HG03571 (cell line): ENCODE results near the gene ITPR1.

Source experiments
- ATAC-seq: cut with Tn5 transposase; IDR thresholded peaks from one replicate; pipeline ENCODE4 v1.9.1; 2021; ENCODE audit not compliant: unreplicated experiment

The ITPR1 gene

DNA sequence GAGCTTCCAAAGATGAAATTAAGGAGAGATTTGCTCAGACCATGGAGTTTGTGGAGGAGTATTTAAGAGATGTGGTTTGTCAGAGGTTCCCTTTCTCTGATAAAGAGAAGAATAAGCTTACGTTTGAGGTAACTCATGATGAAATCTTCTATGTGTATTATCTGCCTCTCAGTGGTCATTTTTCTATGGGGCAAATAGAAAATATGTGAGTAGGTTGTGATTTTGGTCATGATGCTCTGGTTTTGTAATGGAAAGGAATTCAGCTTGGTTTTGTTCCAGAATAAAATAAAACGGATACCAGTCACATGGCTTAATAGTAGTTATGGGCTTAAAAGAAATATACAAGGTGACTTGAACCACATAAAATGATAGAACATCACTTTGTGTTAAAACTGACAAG lies 181.1 kb downstream of the ITPR1 start:
- no peak for ATAC-seq

DNA sequence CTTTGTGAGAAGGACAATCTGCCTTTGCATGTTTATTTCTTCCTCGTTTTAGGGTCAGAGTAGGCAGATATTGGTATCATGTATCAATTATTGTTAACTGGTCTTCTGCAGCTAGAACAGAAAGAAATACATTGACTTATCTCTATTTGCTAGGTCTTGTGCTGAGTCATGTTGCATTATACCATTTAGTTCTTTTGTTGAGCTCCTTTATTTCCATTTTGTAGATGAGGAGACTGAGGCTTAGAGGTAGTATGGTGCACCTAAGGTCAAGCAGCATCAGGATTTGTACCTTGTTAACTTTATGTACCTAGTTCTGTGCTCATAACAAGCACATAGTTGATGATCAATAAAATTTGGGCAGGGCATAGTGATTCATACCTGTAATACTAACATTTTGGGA lies 182.6 kb downstream of the ITPR1 start:
- no peak for ATAC-seq

DNA sequence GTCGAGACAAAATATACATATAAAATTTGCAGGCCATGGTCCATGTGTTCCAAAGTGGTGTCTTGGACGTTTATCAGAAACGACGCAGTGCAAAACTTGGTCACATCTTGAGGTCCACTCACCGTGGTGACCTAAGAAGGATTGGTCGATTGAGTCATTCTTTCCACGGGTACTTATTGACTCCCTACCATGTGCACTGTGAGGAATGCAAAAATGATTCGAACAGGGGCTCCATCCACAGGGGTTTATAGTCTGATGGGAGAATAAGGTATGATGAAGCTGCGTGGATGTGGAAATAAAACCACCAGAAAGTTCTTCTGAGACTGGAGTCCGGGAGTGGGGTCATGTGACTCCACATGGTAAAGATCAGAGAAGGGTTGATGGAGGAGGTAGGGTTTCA lies 185.2 kb downstream of the ITPR1 start:
- ATAC-seq, result no peak

DNA sequence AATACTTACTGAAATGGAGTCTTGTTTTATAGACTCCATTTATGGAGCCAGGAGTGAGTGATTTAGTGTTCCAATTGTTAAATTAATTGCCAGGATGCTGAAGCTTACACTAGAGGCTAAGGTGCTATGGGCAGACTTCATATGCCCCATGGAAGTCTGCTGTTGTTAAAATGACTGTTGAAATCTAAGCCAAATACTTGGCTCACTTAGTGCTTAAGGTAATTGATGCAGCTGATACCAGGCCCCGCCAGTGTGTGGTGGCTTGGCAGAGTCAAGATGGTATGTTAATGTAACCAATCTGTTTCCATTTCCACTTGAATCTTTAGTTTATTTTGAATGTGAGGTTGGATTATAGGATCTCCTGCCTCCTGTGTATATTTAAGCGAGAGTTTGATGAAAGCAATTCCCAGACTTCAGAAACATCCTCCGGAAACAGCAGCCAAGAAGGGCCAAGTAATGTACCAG lies 187.1 kb downstream of the ITPR1 start:
- ATAC-seq, result no peak

DNA sequence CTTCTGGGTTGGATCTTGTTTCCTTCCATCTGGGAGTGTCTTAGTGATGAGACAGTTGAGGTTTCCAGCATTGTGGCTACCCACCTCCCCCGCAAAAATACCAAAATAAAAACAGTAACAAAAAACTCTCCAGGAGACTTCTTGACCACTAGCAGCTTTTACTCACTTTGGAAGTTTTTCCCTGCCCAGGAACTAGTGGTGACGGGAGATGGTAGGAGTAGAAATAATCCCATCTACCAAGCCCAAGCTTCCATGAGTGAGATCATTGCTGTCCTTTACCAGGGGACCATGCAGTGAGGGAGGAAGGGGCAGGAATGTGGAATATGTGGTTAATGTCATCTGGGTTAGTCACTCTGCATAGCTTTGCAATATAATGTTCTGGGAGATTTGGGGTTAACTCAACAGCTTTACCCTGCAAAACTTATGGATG lies 187.7 kb downstream of the ITPR1 start:
- ATAC-seq, result no peak

DNA sequence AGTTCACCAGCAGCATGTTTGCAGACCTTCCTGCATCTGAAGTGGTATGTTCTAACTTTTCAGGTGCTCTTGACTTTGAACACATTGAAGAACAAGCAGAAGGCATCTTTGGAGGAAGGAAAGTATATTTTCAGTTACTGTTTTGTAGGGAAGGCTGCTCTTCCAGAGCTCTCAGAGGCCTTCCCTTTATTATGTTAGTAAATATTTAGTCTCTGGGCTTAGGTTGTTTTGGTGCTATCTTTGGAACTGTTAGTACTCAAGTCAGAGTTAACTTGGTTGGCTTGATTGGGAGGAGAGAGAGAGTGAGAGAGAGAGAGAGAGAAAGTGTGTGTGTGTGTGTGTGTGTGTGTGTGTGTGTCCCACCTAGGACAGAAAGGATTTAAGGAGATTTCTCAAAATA lies 188.2 kb downstream of the ITPR1 start:
- ATAC-seq, result no peak

DNA sequence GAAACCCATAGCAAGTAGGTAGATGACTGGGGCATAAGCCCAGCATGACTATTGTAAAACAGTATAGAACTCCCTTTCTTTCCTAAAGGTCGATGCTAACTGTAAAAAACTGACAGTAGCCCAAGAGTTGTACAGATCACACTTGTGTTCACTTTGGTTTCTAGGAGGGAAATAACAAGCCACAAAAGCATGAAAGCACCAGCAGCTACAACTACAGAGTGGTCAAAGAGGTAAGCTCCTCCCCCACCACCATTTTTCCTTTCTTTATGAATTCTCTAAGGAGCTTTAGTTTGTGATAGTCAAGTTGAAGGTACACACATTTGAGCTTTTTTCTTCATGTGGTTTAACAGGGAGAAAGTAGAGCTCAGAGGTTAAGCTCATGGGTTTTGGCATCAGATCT lies 191.0 kb downstream of the ITPR1 start:
- no peak for ATAC-seq

DNA sequence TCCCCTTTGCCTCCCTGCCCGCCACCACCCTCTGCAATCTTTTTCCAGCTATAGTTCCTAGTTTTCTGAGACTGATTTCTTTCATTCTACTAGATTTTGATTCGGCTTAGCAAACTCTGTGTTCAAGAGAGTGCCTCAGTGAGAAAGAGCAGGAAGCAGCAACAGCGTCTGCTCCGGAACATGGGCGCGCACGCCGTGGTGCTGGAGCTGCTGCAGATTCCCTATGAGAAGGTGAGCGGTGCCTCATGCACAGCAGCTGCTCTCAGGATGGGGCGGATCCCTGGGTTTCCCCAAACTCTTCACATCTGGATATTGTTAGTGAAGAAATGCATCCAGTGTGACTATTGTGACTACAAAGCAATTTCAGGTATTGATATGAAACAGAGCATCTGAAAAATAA lies 191.8 kb downstream of the ITPR1 start:
- ATAC-seq, result no peak

DNA sequence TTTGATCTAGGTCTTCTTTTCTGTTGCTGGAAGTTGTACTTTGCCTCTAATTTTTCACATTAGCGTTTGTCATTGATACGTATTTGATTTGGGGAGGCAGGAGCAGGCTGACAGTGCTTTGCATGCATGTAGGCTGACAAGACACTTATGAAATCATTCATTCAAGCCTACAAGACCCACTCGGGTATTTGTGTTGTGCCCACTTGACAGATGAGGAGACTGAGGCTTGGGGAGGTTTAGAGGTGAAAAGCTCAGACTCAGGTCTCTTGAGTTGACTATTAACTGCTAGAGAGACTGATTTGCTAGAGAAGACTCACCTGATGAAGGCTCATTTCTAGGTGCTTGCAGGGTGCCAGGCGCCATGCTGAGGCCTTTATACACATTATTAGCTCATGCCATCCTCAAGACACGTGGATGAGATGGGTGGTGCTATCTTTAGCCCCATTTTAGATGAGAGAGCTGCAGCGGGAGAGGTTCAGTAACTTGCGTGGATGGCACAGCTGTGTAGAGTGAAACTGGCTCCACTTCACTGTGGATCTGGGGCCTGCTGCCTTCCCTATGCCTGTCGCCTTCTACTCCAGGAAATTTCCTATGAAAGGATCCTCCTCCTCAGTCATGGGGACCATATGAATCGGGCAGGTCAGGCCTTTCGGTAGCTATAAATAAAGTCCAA lies 192.7 kb downstream of the ITPR1 start:
- no peak for ATAC-seq

DNA sequence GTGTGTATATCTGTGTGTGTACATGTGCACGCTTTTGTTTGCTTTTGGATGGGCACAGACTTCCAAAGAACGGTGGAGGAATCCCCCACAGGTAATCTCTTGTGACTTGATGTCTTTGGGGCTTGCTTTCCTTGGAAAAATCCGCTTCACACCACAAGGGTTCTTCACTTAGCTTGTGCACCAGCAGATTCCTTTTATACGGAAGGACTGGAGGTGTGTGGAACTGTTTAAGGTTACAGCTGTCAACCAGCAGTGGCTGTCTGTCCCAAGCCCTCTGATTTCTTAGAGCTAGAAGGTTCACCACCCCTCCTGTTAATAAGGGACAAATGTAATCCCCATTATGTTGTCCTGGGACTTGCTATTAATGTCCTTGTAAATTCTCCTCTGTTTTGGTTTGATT lies 193.5 kb downstream of the ITPR1 start:
- no peak for ATAC-seq

DNA sequence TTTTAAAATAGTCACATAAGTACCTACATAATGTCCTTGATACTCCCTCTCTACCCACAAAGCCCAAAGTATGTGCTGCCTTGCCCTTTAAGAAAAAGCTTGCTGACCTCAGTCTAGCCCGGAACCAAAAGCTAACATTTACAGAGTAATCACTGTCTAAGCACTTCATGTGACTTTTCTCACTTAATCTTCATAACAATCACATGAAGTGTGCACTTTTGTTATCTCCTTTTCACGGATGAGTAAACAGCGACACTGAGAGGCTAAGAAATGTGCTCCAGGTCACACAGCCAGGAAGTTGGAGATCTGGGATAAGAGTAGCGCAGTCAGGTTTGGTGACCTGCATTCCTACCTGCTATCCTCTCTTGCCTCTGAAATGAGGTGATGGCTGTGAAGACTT lies 194.0 kb downstream of the ITPR1 start:
- no peak for ATAC-seq

DNA sequence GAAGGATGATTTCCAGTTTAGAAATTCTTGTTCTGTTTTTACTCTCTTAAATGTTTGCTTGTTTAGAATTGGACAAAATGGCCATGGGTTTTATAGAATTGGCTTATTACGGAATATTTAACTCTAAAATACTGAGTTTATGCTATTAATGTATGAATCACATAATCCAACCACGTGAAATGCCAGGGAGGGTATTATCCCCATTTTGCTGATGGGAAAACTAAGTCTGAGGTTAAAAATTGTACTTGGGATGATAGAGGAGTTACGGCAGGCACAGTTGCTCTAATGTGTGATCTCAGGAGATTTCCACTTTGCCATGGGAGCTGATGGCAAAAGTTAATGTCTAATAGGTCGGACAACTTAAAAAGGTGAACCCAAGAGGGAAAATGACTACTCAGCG lies 194.4 kb downstream of the ITPR1 start:
- ATAC-seq, result no peak

DNA sequence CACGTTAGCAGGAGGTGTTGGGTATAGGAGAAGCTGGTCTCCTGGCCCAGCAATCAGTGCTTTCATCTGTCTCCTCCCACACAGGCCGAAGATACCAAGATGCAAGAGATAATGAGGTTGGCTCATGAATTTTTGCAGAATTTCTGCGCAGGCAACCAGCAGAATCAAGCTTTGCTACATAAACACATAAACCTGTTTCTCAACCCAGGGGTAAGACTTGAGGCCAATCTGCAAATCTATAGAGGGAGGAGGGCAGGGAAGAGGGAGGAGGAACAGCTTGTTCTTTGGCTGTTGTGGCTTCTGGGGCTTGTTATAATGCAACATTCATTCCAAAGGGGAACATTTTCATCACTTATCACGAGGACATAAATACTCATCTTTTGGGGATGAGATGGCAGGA lies 195.3 kb downstream of the ITPR1 start:
- no peak for ATAC-seq

DNA sequence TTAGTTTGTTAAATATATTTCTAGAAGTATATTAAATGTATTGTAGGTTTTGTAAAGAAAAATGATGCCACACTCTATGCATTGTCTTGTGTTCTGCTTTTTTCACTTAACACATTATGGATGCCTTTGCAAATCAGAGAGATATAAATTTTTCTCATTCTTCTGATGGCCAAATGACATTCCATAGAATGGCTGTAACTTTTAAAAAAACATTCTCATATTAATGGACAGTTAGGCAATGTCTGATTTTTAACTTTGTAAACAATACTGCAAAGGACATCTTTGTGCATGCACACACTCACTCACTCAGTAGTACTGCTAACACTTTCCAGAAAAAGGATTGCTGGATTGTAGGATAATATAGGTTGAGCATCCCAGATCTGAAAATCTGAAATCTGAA lies 195.9 kb downstream of the ITPR1 start:
- no peak for ATAC-seq

DNA sequence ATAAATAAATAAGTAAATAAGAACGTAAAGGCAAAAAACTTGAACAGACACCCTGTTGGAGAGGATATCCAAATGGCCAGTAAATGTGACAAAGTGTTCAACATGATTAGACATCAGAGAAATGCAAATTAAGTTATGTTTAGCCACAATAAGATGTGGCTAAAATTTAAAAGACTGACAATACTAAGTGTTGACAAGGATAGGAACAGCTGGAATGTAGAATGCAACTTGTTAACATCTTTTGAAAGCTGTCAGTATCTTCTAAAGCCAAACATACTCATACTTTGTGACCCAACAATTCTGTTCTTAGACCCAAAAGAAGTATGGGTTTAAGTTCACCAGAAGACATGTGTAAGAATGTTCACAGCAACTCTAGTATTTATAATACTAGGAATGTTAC lies 197.1 kb downstream of the ITPR1 start:
- no peak for ATAC-seq

DNA sequence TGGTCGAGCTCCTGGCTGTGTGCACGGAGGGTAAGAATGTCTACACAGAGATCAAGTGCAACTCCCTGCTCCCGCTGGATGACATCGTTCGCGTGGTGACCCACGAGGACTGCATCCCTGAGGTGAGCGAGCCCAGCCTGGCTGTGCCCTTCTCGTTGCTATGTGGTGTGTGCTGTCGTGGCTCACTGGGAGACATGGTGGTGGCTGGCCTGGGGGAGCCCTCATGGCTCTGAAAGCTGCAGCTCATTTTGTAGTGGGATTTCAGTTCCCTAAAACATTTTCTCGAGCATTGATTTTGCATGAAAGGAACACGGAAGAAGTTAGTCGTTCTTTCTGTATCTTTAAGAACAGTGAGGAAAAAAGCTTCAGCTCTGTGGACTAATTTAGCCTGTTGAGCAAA lies 200.5 kb downstream of the ITPR1 start:
- peak; percentile 81 for ATAC-seq

DNA sequence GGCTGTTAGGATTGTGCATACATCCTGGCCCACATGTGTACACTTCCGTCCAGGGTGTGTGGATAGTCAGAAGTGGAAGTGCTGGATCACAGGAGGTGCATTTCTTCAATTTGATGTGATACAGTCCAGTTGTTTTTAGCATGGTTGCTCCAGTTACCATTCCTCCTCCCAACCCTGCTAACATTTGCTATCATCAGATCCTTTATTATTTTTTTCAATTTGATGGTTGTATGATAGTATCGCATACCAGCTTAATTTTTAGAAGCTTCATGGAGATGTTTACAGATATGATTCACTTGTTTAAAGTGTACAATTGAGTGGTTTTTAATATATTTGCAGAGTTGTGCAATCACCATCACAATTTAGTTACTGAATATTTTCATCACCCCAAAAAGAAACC lies 202.7 kb downstream of the ITPR1 start:
- ATAC-seq, result no peak

DNA sequence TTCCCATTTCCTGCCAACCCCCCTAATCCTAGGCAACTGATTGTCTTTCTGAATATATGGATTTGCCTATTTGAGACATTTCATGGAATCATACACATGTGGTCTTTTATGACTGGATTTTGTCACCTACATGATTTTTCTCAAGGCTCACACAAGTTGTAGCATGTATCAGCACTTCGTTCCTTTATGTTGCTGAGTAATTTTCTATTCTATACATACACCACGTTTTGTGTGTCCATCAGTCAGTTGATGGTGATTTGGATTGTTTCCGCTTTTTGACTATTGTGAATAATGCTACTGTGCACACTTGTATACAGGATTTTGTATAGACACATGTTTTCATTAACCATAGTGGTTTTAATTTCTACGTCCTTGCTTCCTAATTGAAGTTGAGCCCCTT lies 203.1 kb downstream of the ITPR1 start:
- no peak for ATAC-seq

DNA sequence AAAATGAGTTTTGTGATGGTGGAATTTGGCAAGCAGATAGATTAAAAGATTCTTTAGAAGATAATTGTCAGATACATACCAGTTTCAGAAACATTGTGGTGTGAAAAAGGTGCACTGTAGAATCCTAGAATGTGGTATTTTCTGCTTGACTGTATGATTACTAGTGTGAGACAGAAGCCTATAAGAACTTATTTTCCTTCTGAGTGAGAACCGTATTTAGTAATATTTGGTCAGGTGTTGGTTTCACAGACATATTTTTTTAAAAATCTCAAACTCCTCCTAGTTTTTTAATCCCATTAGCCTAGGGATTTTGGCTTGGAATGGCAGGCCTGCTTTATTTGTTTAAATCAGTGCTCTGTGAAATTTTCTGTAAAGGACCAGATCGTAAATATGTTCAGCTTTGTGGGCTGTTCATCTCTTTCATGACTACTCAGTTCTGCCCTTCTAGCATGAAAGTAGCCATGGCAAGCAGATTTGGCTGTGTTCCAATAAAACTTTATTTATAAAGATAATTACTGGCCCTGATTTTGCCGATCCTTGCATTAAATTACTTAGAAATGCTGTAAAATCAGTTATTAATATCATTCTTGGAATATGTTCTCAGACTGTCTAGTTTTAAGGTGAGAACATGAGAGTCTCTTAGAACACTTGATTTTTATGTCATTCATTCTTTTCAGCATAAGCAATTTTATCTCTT lies 205.1 kb downstream of the ITPR1 start:
- no peak for ATAC-seq

DNA sequence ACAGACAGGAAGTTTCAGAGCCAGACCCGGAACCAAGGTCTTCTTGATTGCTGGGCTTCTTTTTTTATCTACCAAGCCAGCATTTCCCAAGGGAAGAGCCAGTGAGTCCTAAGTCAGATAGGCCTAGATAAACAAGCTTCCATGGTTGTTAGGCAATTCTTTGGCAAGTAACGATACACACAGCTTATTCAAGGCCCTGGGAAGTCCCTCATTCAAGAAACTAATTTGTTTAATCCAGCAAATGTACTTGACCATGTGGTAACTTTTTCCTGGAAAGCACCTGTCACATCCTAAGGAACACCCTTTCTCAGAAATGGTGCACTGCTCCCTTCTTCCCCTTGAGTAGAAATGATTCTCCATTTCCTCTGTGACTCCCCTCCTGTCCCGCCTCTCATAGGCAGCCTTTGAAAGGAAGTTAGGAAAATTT lies 209.9 kb downstream of the ITPR1 start:
- ATAC-seq, result no peak

DNA sequence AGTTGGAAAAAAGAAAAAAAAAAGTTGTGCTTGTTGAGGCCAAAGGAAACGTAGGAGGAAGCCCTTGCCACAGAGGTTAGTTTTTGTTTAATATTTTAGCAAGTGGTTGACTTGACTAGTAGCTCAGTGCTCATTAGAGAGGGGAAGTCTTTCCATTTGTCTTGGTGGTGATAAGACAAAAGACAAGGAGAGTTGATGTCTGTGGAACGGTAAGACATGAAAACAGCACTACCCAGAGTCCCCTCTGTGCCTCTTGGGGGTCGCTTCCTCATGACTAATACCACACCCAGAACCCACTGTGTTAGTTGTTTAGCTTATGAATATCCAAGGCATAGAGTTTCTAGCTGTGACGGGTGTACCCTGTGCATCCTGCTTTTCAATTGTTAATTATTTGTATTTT lies 211.4 kb downstream of the ITPR1 start:
- no peak for ATAC-seq

DNA sequence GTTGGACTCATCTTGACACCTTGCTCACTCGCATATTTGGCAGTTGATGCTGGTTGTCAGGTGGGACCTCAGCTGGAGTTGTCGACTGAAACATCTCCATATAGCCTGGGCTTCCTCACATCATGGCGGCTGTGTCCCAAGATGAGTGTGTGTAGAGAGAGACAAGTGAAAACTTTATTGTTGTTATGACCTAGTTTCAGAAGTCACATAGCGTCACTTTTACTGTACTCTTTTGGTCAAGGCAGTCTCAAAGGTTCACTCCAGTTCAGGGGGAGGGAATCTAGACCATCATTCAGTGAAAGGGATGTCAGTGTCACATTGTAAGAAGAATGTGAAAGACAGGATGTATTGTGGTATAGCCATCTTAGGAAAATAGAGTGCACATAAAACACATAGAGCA lies 214.2 kb downstream of the ITPR1 start:
- no peak for ATAC-seq

DNA sequence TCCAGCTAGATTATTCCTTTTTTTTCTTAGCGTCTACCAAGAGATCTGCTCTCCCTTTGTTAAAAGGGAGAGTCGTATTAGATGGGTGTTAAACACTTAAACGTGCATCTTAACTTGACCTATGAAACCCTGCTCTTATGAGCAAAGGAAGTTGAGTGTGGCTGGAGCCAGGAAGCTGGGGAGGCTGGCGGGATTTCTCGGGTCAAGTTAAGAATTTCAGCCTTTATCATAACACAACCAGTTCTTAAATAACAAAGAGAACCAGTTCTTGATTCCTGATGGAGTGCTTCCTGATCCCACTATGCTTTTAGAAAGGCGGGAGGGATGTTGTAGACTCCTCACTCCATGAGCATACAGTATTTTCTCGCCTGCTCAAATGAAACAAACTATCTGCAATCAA lies 215.1 kb downstream of the ITPR1 start:
- ATAC-seq, result no peak
